HepG2 (cell line): Measurements from ENCODE around the gene SCUBE2. TPM values are rescaled to one million over a fixed set of nuclear protein-coding genes. Genes with fewer than 3 reads are reported as not detected.

Experiments used
- ATAC-seq: fragments of 200-7000 bp; cut with Tn5 transposase; 3 replicates; pipeline ENCODE4 v1.9.1; 2020; ENCODE audit warnings: mild to moderate bottlenecking, moderate library complexity
- BruUV-seq: library from RNA; stranded (reverse); fragments of 400-500 nt; replicated peaks from 2 replicates; lab custom pipeline; 2021; lab: Mats Ljungman, UMichigan
- CTCF ChIA-PET: fragments of 300-600 bp; formaldehyde crosslinking; extraction: SDS; loops from one replicate; lab custom pipeline; 2021; ENCODE audit warnings: low total read pairs, inconsistent platforms, low intra/inter-chr PET ratio; lab: Yijun Ruan, JAX
- POLR2A ChIA-PET: fragments of 350-600 bp; sonication (Branson Sonifier 250); formaldehyde crosslinking; loops from one replicate; lab custom pipeline; 2020; ENCODE audit warnings: antibody characterized with exemption, inconsistent platforms; lab: Yijun Ruan, JAX
- DNase-seq: peaks from one replicate; pipeline ENCODE4 v3.0.0-alpha.2; 2015; ENCODE audit warnings: low spot score
- FAIRE-seq: peaks from 3 replicates; lab custom pipeline; 2011; peaks lifted over from hg19 to GRCh38; lab: Jason Lieb, UNC
- H2AFZ ChIP-seq: one replicate; pipeline ENCODE4 v1.6.1; 2011; ENCODE audit warnings: low read length, inconsistent platforms
- H3K27ac ChIP-seq: fragments of 300-600 bp; 3 replicates; pipeline ENCODE4 v1.8.0; 2011; ENCODE audit warnings: mixed run types, mild to moderate bottlenecking, mixed read lengths, low read length, inconsistent platforms; ENCODE audit not compliant: insufficient read depth; ENCODE audit errors: extremely low read length
- H3K27me3 ChIP-seq, 2 experiments: fragments of 200-600 bp in 1 of 2; 2 replicates in 1 of 2; 3 replicates in 1 of 2; pipeline versions ENCODE4 v1.6.0 to v1.8.0; 2011; ENCODE audit warnings: low read length in 2 of 2, mild to moderate bottlenecking in 2 of 2, moderate library complexity in 2 of 2, inconsistent platforms in 1 of 2; ENCODE audit not compliant: insufficient read depth in 2 of 2, control insufficient read depth in 1 of 2
- H3K36me3 ChIP-seq, 2 experiments: fragments of 200-600 bp in 1 of 2; replicated peaks in 1 of 2; 2 replicates in 1 of 2; 3 replicates in 1 of 2; pipeline versions ENCODE4 v1.5.1 to v1.8.0; 2011; ENCODE audit warnings: low read length in 2 of 2, inconsistent platforms in 1 of 2; ENCODE audit not compliant: insufficient read depth in 2 of 2, control insufficient read depth in 1 of 2
- H3K4me1 ChIP-seq: 2 replicates; pipeline ENCODE4 v1.5.1; 2012; ENCODE audit warnings: low read length, inconsistent platforms; ENCODE audit not compliant: insufficient read depth
- H3K4me2 ChIP-seq: 2 replicates; pipeline ENCODE4 v1.6.0; 2011; ENCODE audit warnings: low read depth, low read length, inconsistent platforms
- H3K4me3 ChIP-seq, 3 experiments: fragments of 200-600 bp in 1 of 3; sonication (generic), shearing (Covaris generic) in 1 of 3; replicated peaks in 1 of 3; 2 replicates each; pipeline ENCODE4 v1.5.1; 2011 to 2016; ENCODE audit warnings: low read length in 3 of 3, inconsistent platforms in 2 of 3, low read depth in 2 of 3, mild to moderate bottlenecking in 2 of 3, control low read depth in 1 of 3, mixed read lengths in 1 of 3; ENCODE audit not compliant: insufficient read depth in 1 of 3
- H3K79me2 ChIP-seq: one replicate; pipeline ENCODE4 v1.6.1; 2011; ENCODE audit warnings: low read length, inconsistent platforms; ENCODE audit not compliant: insufficient read depth
- H3K9ac ChIP-seq: 2 replicates; pipeline ENCODE4 v1.6.0; 2011; ENCODE audit warnings: mild to moderate bottlenecking, low read depth, low read length, inconsistent platforms; ENCODE audit not compliant: insufficient read depth
- H3K9me3 ChIP-seq: 2 replicates; pipeline ENCODE4 v1.5.1; 2012; ENCODE audit warnings: mild to moderate bottlenecking, low read length
- H4K20me1 ChIP-seq: 2 replicates; pipeline ENCODE4 v1.6.0; 2011; ENCODE audit warnings: inconsistent platforms, mild to moderate bottlenecking, low read length, moderate library complexity; ENCODE audit not compliant: insufficient read depth
- ELF3 ChIP-seq: IDR thresholded peaks from 2 replicates; pipeline ENCODE4 v1.6.1; 2016; ENCODE audit warnings: missing genetic modification reagents, missing compliant biosample characterization
- NFKBIZ ChIP-seq: IDR thresholded peaks from 2 replicates; pipeline ENCODE4 v1.6.1; 2018; ENCODE audit warnings: missing genetic modification reagents, missing compliant biosample characterization
- RNF219 ChIP-seq: sonication (generic); formaldehyde crosslinking; IDR thresholded peaks from 2 replicates; pipeline ENCODE4 v1.5.0; 2020; ENCODE audit warnings: mild to moderate bottlenecking, missing genetic modification reagents
- ZFP36L2 ChIP-seq: sonication (generic); formaldehyde crosslinking; IDR thresholded peaks from 2 replicates; pipeline ENCODE4 v1.4.0; 2020; ENCODE audit warnings: missing genetic modification reagents
- ZFP41 ChIP-seq: sonication (generic); formaldehyde crosslinking; IDR thresholded peaks from 2 replicates; pipeline ENCODE4 v1.4.0; 2020; ENCODE audit warnings: mild to moderate bottlenecking, missing genetic modification reagents, borderline replicate concordance
- ZNF124 ChIP-seq: sonication (generic); formaldehyde crosslinking; IDR thresholded peaks from 2 replicates; pipeline ENCODE4 v1.4.0; 2020; ENCODE audit warnings: missing genetic modification reagents
- ZNF234 ChIP-seq: sonication (generic); formaldehyde crosslinking; conservative IDR thresholded peaks from 2 replicates; pipeline ENCODE4 v1.5.1; 2020; ENCODE audit warnings: mild to moderate bottlenecking, missing genetic modification reagents
- ZNF260 ChIP-seq: sonication (generic); formaldehyde crosslinking; IDR thresholded peaks from 2 replicates; pipeline ENCODE4 v1.4.0; 2020; ENCODE audit warnings: missing genetic modification reagents, low read depth, mild to moderate bottlenecking, borderline replicate concordance
- ZNF282 ChIP-seq: fragments of 450-650 bp; IDR thresholded peaks from 2 replicates; pipeline ENCODE4 v1.6.1; 2018; ENCODE audit not compliant: partially characterized antibody
- ZNF703 ChIP-seq: sonication (generic); formaldehyde crosslinking; IDR thresholded peaks from 2 replicates; pipeline ENCODE4 v1.5.1; 2020; ENCODE audit warnings: missing genetic modification reagents, mild to moderate bottlenecking, moderate library complexity, borderline replicate concordance
- WGBS: methylation state at CpG from one replicate; pipeline ENCODE4 v1.1.6; 2017; ENCODE audit warnings: low lambda C conversion rate; 5-methylcytosine and 5-hydroxymethylcytosine counted together
- in situ Hi-C: cut with HindIII; loops from 2 replicates; pipeline ENCODE4 v1.10.0; 2017; ENCODE audit warnings: low pct_unique_long_range_greater_than_20kb; ENCODE audit not compliant: extremely low pct_ligation_motif_present
- intact Hi-C: fragments of 100-400 bp; cut with micrococcal nuclease; formaldehyde crosslinking; loops from one replicate; pipeline ENCODE4 v1.10.0; 2022; ENCODE audit not compliant: unreplicated experiment
- polyA plus RNA-seq, 8 experiments: library from polyadenylated mRNA; depleted of rRNA in 3 of 8; stranded (reverse) in 7 of 8; unstranded in 1 of 8; fragments of >200 nt; fragmentation: Illumina TruSeq in 4 of 8; extraction: Trizol in 4 of 8; gene quantifications; 2 replicates each; pipeline versions ENCODE4 v1.2.1 to v1.2.3, GENCODE V29; 2011 to 2016; ENCODE audit warnings: low read depth in 4 of 8, missing spikeins in 1 of 8, mixed read lengths in 1 of 8; ENCODE audit not compliant: insufficient read depth in 1 of 8
- total RNA-seq, 5 experiments: library from RNA; depleted of rRNA; stranded (reverse); fragments of >200 nt; fragmentation: Illumina TruSeq; extraction: Trizol; gene quantifications; 2 replicates each; pipeline ENCODE4 v1.2.3, GENCODE V29; 2016; ENCODE audit warnings: low read depth in 1 of 5

The SCUBE2 gene
- total and polyA plus RNA-seq, 2 of the 13 experiments (the other 11 are each of a cell fraction or from before 2014, with no cell fraction given) = 0.09 TPM; not detected in 1

DNA sequence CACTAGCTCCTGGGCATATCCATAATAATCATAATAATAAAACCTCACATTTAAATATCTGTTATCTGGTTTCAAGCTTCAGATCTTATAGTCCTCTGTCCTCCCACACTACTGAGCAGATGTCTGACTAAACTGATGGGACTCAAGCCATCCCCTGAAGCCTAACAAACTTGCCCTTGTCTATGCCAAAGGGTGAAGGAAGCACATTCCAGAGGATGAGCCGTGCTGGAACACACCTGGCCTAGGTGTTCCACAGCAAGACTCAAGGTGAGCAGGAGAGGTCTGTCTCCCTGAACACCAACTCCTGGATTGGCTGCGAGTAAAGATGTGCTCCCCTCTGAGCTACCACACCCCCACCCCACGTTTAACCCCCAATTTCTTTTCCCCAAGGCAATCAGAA, 14.7 kb downstream of the SCUBE2 start:
- CTCF ChIA-PET = no interaction called here
- DNase-seq = no peak
- in situ Hi-C loops (no loop called here), intact Hi-C loops (no loop called here)
- no peaks in the 10 kb centered on the region for H3K9me3 ChIP-seq
- whole genome bisulfite sequencing = 7% methylated on average over 3 of the region's 3 CpGs
- no peak overlapping the region for H3K4me2 ChIP-seq
- H3K4me3 ChIP-seq = no peak overlapping the region
- no peak for FAIRE-seq
- no peaks in the 10 kb centered on the region for H4K20me1 ChIP-seq
- H2AFZ ChIP-seq = no peak overlapping the region
- no TSS peak for BruUV-seq
- H3K4me1 ChIP-seq = peaks cover 10% of the 10 kb centered on the region
- H3K27me3 ChIP-seq = peaks cover 1 to 25% of the 10 kb centered on the region in 2 experiments
- no peak overlapping the region for H3K9ac ChIP-seq
- POLR2A ChIA-PET = no interaction called here
- no peak overlapping the region for H3K27ac ChIP-seq
- no peak for ATAC-seq
- H3K79me2 ChIP-seq = no peaks in the 10 kb centered on the region
- no peak for TF ChIP-seq ZNF282
- no peak for TF ChIP-seq RNF219
- TF ChIP-seq ZNF234 (CRISPR knock-in tag) = no peak
- TF ChIP-seq ZNF124 (CRISPR knock-in tag) = no peak
- TF ChIP-seq ZFP36L2 (CRISPR knock-in tag) = no peak
- TF ChIP-seq ZNF260 (CRISPR knock-in tag) = no peak
- no peak for TF ChIP-seq ZNF703 (CRISPR knock-in tag)
- TF ChIP-seq ZFP41 (CRISPR knock-in tag) = no peak
- TF ChIP-seq ELF3 = no peak
- TF ChIP-seq NFKBIZ (CRISPR knock-in tag) = no peak
- H3K36me3 ChIP-seq = no peaks in the 10 kb centered on the region
